ENCODE measurements around the gene MS4A3. TPM values are rescaled to one million over a fixed set of nuclear protein-coding genes. Genes with fewer than 3 reads are reported as not detected.
"Not testable (repeated sequence)": the region's sequence is repeated elsewhere in the genome, so short reads cannot be mapped to it uniquely, and the experiment has no call there.

The MS4A3 gene
- polyA plus RNA-seq, 3 donors: 0.80 to 1.0 (median 0.86) TPM

GRCh38 chr11:60084631-60085273, 28.3 kb downstream of the MS4A3 start:
- DNase-seq (ENCODE audit: extremely low read depth in 1 of 11, low read depth in 9 of 11, low spot score in 4 of 11): no peak

GRCh38 chr11:60085909-60086308, 29.4 kb downstream of the MS4A3 start:
- DNase-seq (ENCODE audit: extremely low read depth in 1 of 11, low read depth in 9 of 11, low spot score in 4 of 11): no peak

- no peak for DNase-seq (ENCODE audit: extremely low read depth in 1 of 11, low read depth in 9 of 11, low spot score in 4 of 11)
Observed at GRCh38 chr11:60087239-60087638, 30.8 kb downstream of the MS4A3 start.

- DNase-seq (ENCODE audit: extremely low read depth in 1 of 11, low read depth in 9 of 11, low spot score in 4 of 11): no peak
Observed at GRCh38 chr11:60088364-60088763, 31.9 kb downstream of the MS4A3 start, which contains the start of gene MS4A2. Gene MS4A2, plus strand, starts transcription at chr11:60088664. Its CDS starts 102 bp downstream, at chr11:60088766.

- DNase-seq (ENCODE audit: extremely low read depth in 1 of 11, low read depth in 9 of 11, low spot score in 4 of 11): no peak
Observed at GRCh38 chr11:60095477-60096120, 39.1 kb downstream of the MS4A3 start.

- DNase-seq (ENCODE audit: extremely low read depth in 1 of 11, low read depth in 9 of 11, low spot score in 4 of 11): no peak
Observed at GRCh38 chr11:60097189-60097588, 40.7 kb downstream of the MS4A3 start.

- no peak for DNase-seq (ENCODE audit: extremely low read depth in 1 of 11, low read depth in 9 of 11, low spot score in 4 of 11)
Observed at GRCh38 chr11:60098508-60098907, 42.0 kb downstream of the MS4A3 start.

- DNase-seq (ENCODE audit: extremely low read depth in 1 of 11, low read depth in 9 of 11, low spot score in 4 of 11): no peak
Observed at GRCh38 chr11:60100516-60100915, 44.1 kb downstream of the MS4A3 start.

GRCh38 chr11:60101368-60101767, 44.9 kb downstream of the MS4A3 start:
- DNase-seq (ENCODE audit: extremely low read depth in 1 of 11, low read depth in 9 of 11, low spot score in 4 of 11): not testable (repeated sequence)

- DNase-seq (ENCODE audit: extremely low read depth in 1 of 11, low read depth in 9 of 11, low spot score in 4 of 11): not testable (repeated sequence)
Observed at GRCh38 chr11:60104471-60105115, 48.1 kb downstream of the MS4A3 start.

- DNase-seq (ENCODE audit: extremely low read depth in 1 of 11, low read depth in 9 of 11, low spot score in 4 of 11): not testable (repeated sequence)
Observed at GRCh38 chr11:60108631-60109030, 52.2 kb downstream of the MS4A3 start.

GRCh38 chr11:60111793-60112192, 55.3 kb downstream of the MS4A3 start:
- no peak for DNase-seq (ENCODE audit: extremely low read depth in 1 of 11, low read depth in 9 of 11, low spot score in 4 of 11)

- no peak for DNase-seq (ENCODE audit: extremely low read depth in 1 of 11, low read depth in 9 of 11, low spot score in 4 of 11)
Observed at GRCh38 chr11:60116996-60117790, 60.7 kb downstream of the MS4A3 start.

- DNase-seq (ENCODE audit: extremely low read depth in 1 of 11, low read depth in 9 of 11, low spot score in 4 of 11): no peak
Observed at GRCh38 chr11:60118338-60118737, 61.9 kb downstream of the MS4A3 start.

- DNase-seq (ENCODE audit: extremely low read depth in 1 of 11, low read depth in 9 of 11, low spot score in 4 of 11): no peak
Observed at GRCh38 chr11:60119710-60120109, 63.2 kb downstream of the MS4A3 start.

Other genes with a start within 250 kb of the MS4A3 start
- gene MRPL16, start 245.9 kb upstream of the MS4A3 start, polyA plus RNA-seq (ENCODE audit: insufficient read length in 3 of 3): 10 to 100 TPM; 57.2 to 60.1 (median 59.9) TPM
- gene CBLIF, start 211.2 kb upstream of the MS4A3 start, polyA plus RNA-seq (ENCODE audit: insufficient read length in 3 of 3): under 1 TPM in 1 of 3 donors, not detected in 2; 0.32 TPM
- gene TCN1, start 190.2 kb upstream of the MS4A3 start, polyA plus RNA-seq (ENCODE audit: insufficient read length in 3 of 3): not detected
- gene OOSP3, start 177.9 kb upstream of the MS4A3 start, polyA plus RNA-seq (ENCODE audit: insufficient read length in 3 of 3): not detected
- gene OOSP1, start 118.2 kb upstream of the MS4A3 start, polyA plus RNA-seq (ENCODE audit: insufficient read length in 3 of 3): under 1 TPM in 1 of 3 donors, not detected in 2; 0.32 TPM
- gene OOSP4A, start 92.6 kb upstream of the MS4A3 start, polyA plus RNA-seq (ENCODE audit: insufficient read length in 3 of 3): not detected
- gene OOSP4B, start 39.5 kb upstream of the MS4A3 start, polyA plus RNA-seq (ENCODE audit: insufficient read length in 3 of 3): not detected
- not detected for gene OOSP2, start 16.3 kb upstream of the MS4A3 start, polyA plus RNA-seq (ENCODE audit: insufficient read length in 3 of 3)
- gene MS4A2, start 32.0 kb downstream of the MS4A3 start, polyA plus RNA-seq (ENCODE audit: insufficient read length in 3 of 3): under 1 TPM in 1 of 3 donors, not detected in 2; 0.12 TPM
- 10 to 100 TPM; 16.9 to 21.1 (median 17.5) TPM for gene MS4A6A, start 126.4 kb downstream of the MS4A3 start, polyA plus RNA-seq (ENCODE audit: insufficient read length in 3 of 3)
- 1 to 10 TPM in 1 of 3 donors, under 1 TPM in 2; 0.42 to 1.5 (median 0.72) TPM for gene MS4A4E, start 186.5 kb downstream of the MS4A3 start, polyA plus RNA-seq (ENCODE audit: insufficient read length in 3 of 3)
- 10 to 100 TPM in 1 of 3 donors, 1 to 10 TPM in 2; 7.5 to 10.1 (median 8.0) TPM for gene MS4A4A, start 224.0 kb downstream of the MS4A3 start, polyA plus RNA-seq (ENCODE audit: insufficient read length in 3 of 3)

All from renal cortex interstitium (tissue), 11 donors.